DMS79 treated with DMSO at 0.1 percent for 48 hours (cell line): ENCODE data around the gene TM9SF3.
"Not testable (repeated sequence)": the region's sequence is repeated elsewhere in the genome, so short reads cannot be mapped to it uniquely, and the experiment has no call there.

Source experiments
- DNase-seq: peaks from one replicate; lab custom pipeline; 2025; lab: John Stamatoyannopoulos, UW

Gene TM9SF3

DNA sequence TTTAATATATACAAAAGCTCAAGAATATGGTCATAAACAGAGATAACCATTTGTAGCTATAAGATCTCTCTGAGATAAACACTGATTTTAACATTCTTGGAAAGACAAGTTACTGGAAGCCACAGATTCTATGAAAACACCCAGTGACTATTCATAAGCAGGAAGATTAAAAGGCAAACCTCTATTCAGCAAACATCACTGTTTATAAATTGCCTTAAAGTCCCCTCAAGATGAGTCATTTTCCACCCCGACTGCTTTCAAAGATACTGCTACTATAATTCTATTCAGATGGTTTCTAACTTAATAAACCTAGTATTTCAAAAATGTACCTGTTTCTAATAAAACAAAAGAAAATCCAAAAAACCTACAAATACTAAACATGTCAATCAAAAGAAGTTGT, 21.0 kb downstream of the TM9SF3 start:
- no peak for DNase-seq

DNA sequence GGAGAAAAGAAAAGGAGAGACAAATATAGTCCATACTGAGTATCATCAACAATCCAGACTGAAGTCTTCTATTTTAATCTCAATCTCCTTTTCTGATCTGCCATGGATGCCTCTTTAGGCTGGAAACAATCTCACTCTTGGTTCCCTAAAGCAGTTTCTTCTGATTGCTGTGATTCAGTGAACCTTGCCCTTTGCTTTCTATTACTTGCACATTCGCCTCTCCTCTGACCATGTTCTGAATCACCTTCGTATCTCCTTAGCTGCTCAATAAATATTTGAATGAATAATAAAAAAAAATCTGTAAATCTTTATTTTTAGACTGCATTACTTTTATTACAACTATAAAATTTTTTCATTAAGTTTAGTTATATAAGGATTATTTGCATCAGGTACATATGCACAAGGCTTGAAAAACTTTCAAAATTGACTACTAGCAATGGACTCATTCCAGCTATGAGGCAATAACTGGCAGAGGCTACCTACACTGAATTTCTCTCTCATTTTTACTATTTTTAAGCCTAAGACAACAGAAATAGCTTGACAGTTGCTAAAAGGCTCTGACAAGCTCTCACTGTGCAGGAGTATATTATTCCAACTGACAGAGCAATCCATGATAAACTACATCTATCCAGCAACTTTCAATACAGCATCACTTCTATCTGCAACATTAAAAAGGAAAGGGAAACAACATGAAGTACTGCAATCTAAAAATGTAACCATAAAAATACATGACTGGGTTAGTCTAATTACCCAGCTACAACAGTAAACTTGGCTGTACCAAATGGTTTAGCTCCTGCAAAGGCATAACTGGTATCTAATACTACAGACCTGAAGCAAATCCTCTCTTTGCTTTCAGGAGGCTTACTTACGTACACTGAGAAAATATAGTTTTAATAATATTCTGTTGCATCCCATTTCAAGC, 25.6 kb downstream of the TM9SF3 start:
- no peak for DNase-seq

GRCh38 chr10:96560489-96560888, 26.3 kb downstream of the TM9SF3 start:
- no peak for DNase-seq

DNA sequence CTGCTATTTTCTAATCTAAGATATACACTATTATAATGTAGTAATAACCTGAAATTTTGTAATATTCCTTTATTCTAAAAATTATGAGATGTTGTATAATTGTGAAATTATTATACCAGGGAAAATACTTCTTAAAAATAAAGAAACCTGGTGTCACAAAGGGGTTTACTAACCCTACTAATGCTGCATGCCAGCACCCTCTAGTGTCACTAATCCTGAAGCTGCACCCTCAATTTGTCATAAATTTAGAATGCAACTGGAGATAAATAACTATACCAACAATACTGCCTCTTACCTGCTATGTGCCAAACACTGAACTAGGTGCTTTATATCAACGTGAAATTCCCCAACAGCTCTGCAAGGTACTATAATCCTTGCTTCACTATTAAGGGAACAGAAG, 30.8 kb downstream of the TM9SF3 start:
- DNase-seq = peak; percentile 6

DNA sequence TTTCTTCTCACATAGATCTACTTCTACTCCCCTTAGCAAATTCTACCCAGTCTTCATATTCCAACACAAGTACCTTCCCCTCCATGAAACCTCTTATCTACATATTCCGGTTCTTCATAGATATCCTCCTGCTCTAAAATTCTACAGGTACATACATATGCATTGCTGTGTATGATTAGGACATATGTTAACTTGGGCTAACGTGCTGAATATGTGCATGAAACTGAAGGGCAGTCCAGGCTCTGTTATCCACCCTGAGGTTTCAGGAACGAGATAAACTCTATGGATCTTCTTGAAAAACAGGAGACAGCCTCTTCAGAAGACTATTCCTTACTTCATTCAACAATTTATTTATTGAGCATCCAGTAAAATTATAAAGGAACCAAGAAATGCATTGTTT, 31.5 kb downstream of the TM9SF3 start:
- no peak for DNase-seq

DNA sequence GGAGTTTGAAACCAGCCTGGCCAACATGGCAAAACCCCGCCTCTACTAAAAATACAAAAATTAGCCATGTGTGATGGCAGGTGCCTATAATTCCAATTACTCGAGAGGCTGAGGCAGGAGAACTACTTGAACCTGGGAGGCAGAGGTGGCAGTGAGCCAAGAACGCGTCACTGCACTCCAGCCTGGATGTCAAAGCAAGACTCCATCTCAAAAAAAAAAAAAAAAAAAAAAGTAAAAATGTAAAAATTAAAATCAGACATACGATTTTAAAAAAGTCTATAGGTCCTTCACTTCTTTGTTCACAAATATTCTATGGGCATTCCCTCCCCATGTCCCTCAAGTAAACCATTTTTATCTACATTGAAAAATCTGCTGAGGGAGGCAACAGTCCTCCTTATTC, 38.2 kb downstream of the TM9SF3 start:
- peak; percentile 77 for DNase-seq

DNA sequence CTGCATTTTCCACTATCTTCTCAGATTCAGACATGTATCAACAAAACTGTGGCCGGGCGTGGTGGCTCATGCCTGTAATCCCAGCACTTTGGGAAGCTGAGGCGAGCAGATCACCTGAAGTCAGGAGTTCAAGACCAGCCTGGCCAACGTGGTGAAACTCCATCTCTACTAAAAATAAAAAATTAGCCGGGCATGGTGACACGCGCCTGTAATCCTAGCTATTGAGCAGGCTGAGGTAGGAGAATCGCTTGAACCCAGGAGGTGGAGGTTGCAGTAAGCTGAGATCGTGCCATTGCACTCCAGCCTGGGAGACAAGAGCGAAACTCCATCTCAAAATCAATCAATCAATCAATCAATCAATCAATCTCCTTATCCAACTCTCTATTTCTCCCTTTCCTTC, 41.3 kb downstream of the TM9SF3 start:
- not testable (repeated sequence) for DNase-seq

DNA sequence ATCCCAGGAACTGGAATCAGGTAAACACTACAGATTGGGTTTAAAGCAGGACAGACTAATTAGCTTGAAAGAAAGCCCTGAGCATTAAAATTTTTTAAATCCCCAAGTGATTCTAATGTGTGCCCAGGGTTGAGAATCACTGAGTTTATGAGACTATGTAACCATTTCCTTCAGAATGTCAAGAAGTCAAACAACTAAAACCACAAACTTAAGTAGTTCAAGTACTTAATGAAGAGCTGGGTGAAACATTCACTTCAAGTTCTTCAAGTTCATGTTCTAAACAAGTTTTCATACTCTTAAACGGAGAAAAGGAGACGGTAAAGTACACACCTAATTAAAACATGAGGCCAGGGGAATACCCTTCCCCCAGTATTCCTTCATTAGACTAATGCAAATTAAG, 44.9 kb downstream of the TM9SF3 start:
- peak; percentile 79 for DNase-seq

- DNase-seq = no peak
These were observed 46.6 kb downstream of the TM9SF3 start for GRCh38 chr10:96540240-96540639.

DNA sequence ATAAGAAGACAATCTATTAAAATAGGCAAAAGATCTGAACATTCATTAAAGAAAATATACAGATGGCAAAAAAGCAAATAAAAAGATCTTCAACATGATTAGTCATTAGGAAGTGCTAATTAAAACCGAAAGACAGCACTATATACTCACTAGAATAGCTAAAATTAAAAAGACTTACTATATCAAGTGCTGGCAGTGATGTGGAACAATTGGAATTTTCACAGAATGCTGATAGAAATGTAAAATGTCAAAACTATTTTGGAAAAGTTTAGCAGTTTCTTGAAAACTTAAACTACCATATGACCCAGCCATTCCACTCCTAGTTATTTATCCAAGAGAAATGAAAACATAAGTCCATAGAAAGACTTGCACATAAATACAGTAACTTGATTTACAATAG, 48.1 kb downstream of the TM9SF3 start:
- DNase-seq = no peak

- DNase-seq = no peak
These were observed 50.7 kb downstream of the TM9SF3 start for GRCh38 chr10:96536129-96536528.

GRCh38 chr10:96532523-96532922, 54.3 kb downstream of the TM9SF3 start:
- peak; percentile 47 for DNase-seq

GRCh38 chr10:96529634-96530279, 57.1 kb downstream of the TM9SF3 start:
- no peak for DNase-seq

DNA sequence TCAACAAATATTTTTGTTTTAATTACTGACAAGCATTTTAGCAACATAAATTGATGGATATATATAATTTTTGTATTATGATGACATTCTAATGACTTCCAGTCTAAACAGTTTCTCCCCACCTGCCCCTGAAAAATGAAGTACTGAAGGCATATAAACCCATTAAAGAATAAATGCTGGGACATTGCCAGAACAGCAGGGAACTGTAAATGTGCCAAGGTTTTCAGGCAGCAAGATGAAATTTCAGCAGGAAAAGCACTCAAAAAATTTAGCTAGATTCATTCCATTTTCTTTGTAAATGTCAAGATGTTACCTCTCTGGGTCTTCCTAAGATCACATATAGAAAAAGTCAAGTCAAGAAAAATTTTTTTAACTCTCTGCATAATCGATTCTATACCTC, 62.1 kb downstream of the TM9SF3 start:
- DNase-seq = peak; percentile 27

- no peak for DNase-seq
These were observed 69.5 kb downstream of the TM9SF3 start for GRCh38 chr10:96517284-96517683.

DNA sequence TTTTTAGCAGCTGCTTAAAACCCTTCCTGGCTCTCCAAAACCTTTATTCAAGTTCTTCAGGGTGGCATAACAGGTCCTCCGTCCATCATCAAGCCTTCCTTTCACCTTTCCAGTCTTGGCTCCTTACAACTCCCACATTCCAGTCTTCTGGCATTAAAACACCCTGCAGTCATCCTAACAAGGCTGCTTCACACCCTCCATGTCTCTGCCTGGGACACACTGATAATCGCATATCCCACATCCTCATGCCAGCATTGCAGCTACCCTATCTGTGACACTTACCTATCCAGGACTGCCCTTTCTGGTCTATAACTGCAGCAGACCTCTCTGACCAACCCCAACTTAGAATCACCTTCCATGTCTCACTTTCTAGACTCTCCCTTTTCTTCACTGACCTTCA, 70.5 kb downstream of the TM9SF3 start:
- DNase-seq = no peak

- peak; percentile 63 for DNase-seq
These were observed 72.9 kb downstream of the TM9SF3 start, which contains the start of gene TLL2 for GRCh38 chr10:96513698-96514561. TLL2 (minus strand) TSS chr10:96513926; CDS start chr10:96513685, 241 bp downstream.

DNA sequence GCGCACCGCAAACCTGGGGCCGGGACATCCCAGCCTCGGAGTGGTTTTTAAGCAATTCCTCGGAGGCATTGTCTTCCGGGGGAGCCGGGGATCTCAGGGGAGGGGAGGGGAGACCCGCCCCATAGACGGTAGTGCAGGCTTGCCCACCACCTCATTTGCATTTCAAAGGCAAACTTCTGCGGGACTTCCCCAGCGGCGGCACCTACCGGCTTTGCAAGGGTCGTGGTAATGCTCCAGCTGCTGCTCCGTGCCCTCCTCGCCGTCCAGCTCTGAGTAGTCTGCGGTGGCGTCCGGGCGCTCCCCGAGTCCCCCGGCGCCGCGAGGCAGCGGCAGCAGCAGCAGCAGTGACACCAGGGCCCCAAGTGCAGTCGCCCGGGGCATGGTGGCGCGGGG, 73.5 kb downstream of the TM9SF3 start:
- DNase-seq = no peak

DNA sequence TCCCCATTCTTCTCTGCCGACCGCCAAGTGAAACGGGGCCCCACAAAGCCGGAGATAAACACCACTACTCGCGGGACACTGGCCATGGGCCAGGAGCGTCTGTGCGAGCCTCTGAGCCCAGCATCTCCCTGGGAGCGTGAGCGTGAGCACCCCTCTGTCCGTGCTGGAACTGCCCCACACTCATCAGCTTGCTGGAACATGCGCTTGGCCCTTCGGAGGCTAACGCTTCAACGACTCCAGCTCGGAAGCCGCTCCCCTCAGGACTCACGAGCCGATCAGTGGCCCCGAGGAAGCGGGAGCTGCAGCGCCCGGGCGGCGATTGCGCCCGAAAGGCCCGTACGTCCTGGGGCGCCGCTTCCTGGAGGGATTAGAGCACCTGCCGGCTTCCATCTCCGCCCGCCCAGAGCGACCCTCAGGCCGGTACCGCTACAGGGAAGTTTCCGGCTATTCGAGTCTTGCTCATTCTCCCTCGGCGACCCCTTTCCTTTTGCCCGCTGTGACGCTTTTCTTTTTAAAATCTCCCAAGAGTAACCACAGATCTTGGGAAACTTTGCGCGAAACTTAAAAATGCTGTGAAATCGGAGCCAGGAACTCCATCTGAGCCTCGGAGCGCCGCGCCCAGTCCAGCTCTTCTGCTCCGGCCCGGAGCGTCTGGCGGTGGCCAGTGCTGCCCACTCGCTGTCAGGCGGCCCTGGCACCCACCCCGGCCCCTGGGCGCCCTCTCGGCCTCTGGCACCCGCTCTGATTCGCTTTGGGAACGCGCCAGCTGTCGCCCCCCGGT, 74.1 kb downstream of the TM9SF3 start:
- peak; percentile 28 for DNase-seq

GRCh38 chr10:96511044-96511945, 75.5 kb downstream of the TM9SF3 start:
- peak; percentile 21 for DNase-seq
